ENCODE measurements around the gene RERE. TPM values are rescaled to one million over a fixed set of nuclear protein-coding genes. Genes with fewer than 3 reads are reported as not detected.

Gene RERE
- polyA plus RNA-seq, 1 of the 3 experiments (the other 2 are of a cell fraction): 8.1 TPM

DNA sequence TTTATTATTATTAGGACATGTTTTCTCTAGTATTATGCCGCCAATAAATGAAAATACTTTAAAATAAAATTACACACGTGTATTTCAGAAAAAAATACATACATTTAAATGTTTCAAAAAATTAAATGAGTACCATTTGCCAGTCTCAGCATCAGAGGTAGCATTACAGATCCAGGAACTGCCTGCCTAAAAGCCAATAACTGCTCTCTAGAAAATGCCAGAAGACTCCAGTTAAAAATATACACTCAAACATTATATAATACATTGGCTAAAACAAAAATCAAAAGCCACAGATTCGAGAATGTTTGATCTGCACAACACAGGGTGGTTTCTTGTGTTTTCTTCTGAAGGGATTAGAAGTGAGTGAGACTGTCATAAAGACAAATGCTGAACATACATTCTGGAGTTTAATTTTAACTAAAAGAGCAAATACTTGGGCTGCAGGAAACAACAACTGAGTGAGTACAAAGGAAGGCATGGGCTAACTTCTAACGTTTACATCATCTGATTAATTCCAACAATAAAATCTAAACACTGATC is 105.5 kb downstream of the RERE start:
- CTCF ChIA-PET: interaction anchor here (0.6 to 1.1 kb wide), 2 partner anchors 137 to 156 kb away, joined by 3 to 5 read pairs; no protein-coding TSS in a partner anchor
- Histone ChIP-seq H3K9me2 (no peaks in the 10 kb centered on the region), H3K4me1 (ENCODE audit: control insufficient read depth in 1 of 2, insufficient read depth in 2 of 2, low read depth in 1 of 2, low read length in 1 of 2) (peaks cover 26 to 32% of the 10 kb centered on the region in 2 experiments; a peak in 3 of 4 replicates), H3K27me3 (ENCODE audit: insufficient read depth) (no peaks in the 10 kb centered on the region), H4K20me1 (ENCODE audit: insufficient read depth) (no peaks in the 10 kb centered on the region), H3K4me2 (peak overlapping the region; percentile 75; the same call in 1 of the 2 replicates), H3F3A (replicated peaks; ENCODE audit: insufficient read depth) (peaks cover 29% of the 10 kb centered on the region), H3K79me2 (ENCODE audit: insufficient read depth) (peaks cover 22% of the 10 kb centered on the region), H3K27ac (ENCODE audit: low read depth in 2 of 2, low read length in 1 of 2) (peak overlapping the region; percentile 86 to 89; a peak in 3 of 4 replicates), H3K9ac (peak overlapping the region; percentile 61; the same call in 1 of the 2 replicates), H2AFZ (ENCODE audit: low read depth) (peak overlapping the region; percentile 30; the same call in 1 of the 2 replicates), H3K4me3 (ENCODE audit: low read depth in 2 of 2, low read length in 1 of 2) (no peak overlapping the region; a peak in 2 of 4 replicates), H3K9me3 (no peaks in the 10 kb centered on the region; the same call in 1 of the 2 replicates), H3K36me3 (replicated peaks in 1 of 2; ENCODE audit: control insufficient read depth in 1 of 2, insufficient read depth in 2 of 2, low read length in 1 of 2) (no peaks in the 10 kb centered on the region)
- 45% methylated on average over 4 of the region's 4 CpGs for WGBS (ENCODE audit: low lambda C conversion rate)
- TF ChIP-seq POLR2AphosphoS5 (IDR thresholded peaks at IDR 0.05; ENCODE audit: low read depth, low read length): no peak
- TF ChIP-seq ELF1 (IDR thresholded peaks at IDR 0.05): no peak
- TF ChIP-seq MXI1 (IDR thresholded peaks at IDR 0.05; ENCODE audit: low read depth, low read length): no peak
- no peak for TF ChIP-seq TAF1 (IDR thresholded peaks at IDR 0.05; ENCODE audit: borderline replicate concordance, low read depth, low read length)
- no peak for TF ChIP-seq JUND (IDR thresholded peaks at IDR 0.05)
- no peak for TF ChIP-seq NRF1 (IDR thresholded peaks at IDR 0.05; ENCODE audit: low read depth, low read length)
- no peak for TF ChIP-seq REST (IDR thresholded peaks at IDR 0.05; ENCODE audit: low read depth, low read length)
- TF ChIP-seq, protein P1, sequence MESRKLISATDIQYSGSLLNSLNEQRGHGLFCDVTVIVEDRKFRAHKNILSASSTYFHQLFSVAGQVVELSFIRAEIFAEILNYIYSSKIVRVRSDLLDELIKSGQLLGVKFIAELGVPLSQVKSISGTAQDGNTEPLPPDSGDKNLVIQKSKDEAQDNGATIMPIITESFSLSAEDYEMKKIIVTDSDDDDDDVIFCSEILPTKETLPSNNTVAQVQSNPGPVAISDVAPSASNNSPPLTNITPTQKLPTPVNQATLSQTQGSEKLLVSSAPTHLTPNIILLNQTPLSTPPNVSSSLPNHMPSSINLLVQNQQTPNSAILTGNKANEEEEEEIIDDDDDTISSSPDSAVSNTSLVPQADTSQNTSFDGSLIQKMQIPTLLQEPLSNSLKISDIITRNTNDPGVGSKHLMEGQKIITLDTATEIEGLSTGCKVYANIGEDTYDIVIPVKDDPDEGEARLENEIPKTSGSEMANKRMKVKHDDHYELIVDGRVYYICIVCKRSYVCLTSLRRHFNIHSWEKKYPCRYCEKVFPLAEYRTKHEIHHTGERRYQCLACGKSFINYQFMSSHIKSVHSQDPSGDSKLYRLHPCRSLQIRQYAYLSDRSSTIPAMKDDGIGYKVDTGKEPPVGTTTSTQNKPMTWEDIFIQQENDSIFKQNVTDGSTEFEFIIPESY (IDR thresholded peaks at IDR 0.05; ENCODE audit: borderline replicate concordance, low read depth): no peak
- TF ChIP-seq TCF12 (IDR thresholded peaks at IDR 0.05): no peak
- TF ChIP-seq YY1 (IDR thresholded peaks at IDR 0.05; ENCODE audit: low read depth): no peak
- TF ChIP-seq EZH2phosphoT487 (IDR thresholded peaks at IDR 0.05; ENCODE audit: borderline replicate concordance, low read depth): no peak
- no peak for TF ChIP-seq SMC3 (IDR thresholded peaks at IDR 0.05; ENCODE audit: low read depth, low read length)
- no peak for TF ChIP-seq RFX5 (IDR thresholded peaks at IDR 0.05; ENCODE audit: low read length)
- no peak for TF ChIP-seq FOSL2 (IDR thresholded peaks at IDR 0.05; ENCODE audit: borderline replicate concordance, low read depth)
- no peak for TF ChIP-seq MAX (IDR thresholded peaks at IDR 0.05; ENCODE audit: low read depth)
- no peak for TF ChIP-seq GABPA (IDR thresholded peaks at IDR 0.05; ENCODE audit: low read depth)
- TF ChIP-seq NFIC (IDR thresholded peaks at IDR 0.05; ENCODE audit: borderline replicate concordance): no peak
- no peak for TF ChIP-seq RXRA (IDR thresholded peaks at IDR 0.05; ENCODE audit: borderline replicate concordance, low read depth)
- TF ChIP-seq MEF2A (IDR thresholded peaks at IDR 0.05; ENCODE audit: borderline replicate concordance, low read depth): no peak
- POLR2A ChIA-PET: interaction anchor here (0.6 kb wide), 1 partner anchor 147 kb away, joined by 4 read pairs; no protein-coding TSS in a partner anchor
- no peak for DNase-seq

Measured in SK-N-SH (cell line).